SK-N-SH treated with all-trans-retinoic acid at 6 μM for 48 hours (cell line): ENCODE measurements around the gene JMY.

Source experiments
- ATAC-seq: fragments of 200-7000 bp; cut with Tn5 transposase; 3 replicates; pipeline ENCODE4 v1.9.1; 2020; ENCODE audit warnings: mild to moderate bottlenecking, moderate library complexity
- CSRNP3 ChIP-seq: fragments of 250-450 bp; sonication (Bioruptor Pico); IDR thresholded peaks from 2 replicates; pipeline ENCODE4 v1.5.1; 2021; ENCODE audit warnings: mild to moderate bottlenecking, moderate library complexity
- ISL1 ChIP-seq: fragments of 250-450 bp; sonication (Bioruptor Pico); IDR thresholded peaks from 2 replicates; pipeline ENCODE4 v2.1.2; 2022; ENCODE audit warnings: mild to moderate bottlenecking, moderate library complexity
- POU6F1 ChIP-seq: fragments of 250-450 bp; sonication (Bioruptor Pico); IDR thresholded peaks from 2 replicates; pipeline ENCODE4 v1.8.0; 2021; ENCODE audit warnings: low read depth, mild to moderate bottlenecking, moderate library complexity, borderline replicate concordance
- TSHZ2 ChIP-seq: fragments of 250-450 bp; sonication (Bioruptor Pico); IDR thresholded peaks from 2 replicates; pipeline ENCODE4 v1.5.0; 2020; ENCODE audit warnings: mild to moderate bottlenecking, moderate library complexity
- ZC3H10 ChIP-seq: fragments of 250-450 bp; sonication (Bioruptor Pico); IDR thresholded peaks from 2 replicates; pipeline ENCODE4 v1.5.1; 2021; ENCODE audit warnings: mild to moderate bottlenecking, moderate library complexity
- ZNF565 ChIP-seq: fragments of 450-650 bp; formaldehyde crosslinking; conservative IDR thresholded peaks from 2 replicates; pipeline ENCODE4 v1.5.0; 2020; ENCODE audit warnings: low read depth, mild to moderate bottlenecking, moderate library complexity
- ZNF70 ChIP-seq: fragments of 450-650 bp; formaldehyde crosslinking; IDR thresholded peaks from 2 replicates; pipeline ENCODE4 v1.5.0; 2020; ENCODE audit warnings: mild to moderate bottlenecking, moderate library complexity
- ZNF8 ChIP-seq: fragments of 450-650 bp; formaldehyde crosslinking; IDR thresholded peaks from 2 replicates; pipeline ENCODE4 v1.5.0; 2020; ENCODE audit warnings: mild to moderate bottlenecking, moderate library complexity

The JMY gene

GRCh38 chr5:79349047-79349446 is 113.1 kb downstream of the JMY start (continued):
- TF ChIP-seq POU6F1 (CRISPR knock-in tag) (no peak), ZNF70 (CRISPR knock-in tag) (no peak), ZC3H10 (CRISPR knock-in tag) (no peak), ZNF565 (CRISPR knock-in tag) (no peak)
- TF ChIP-seq, all 23 proteins: peak for 0

- ATAC-seq, result no peak
- no peak for TF ChIP-seq ZNF8 (CRISPR knock-in tag)
- TF ChIP-seq CSRNP3, result no peak
- TF ChIP-seq, all 23 proteins: peak for 0
Measured at GRCh38 chr5:79349881-79350280, 114.0 kb downstream of the JMY start.

GRCh38 chr5:79357398-79357797 is 121.5 kb downstream of the JMY start:
- ATAC-seq, result peak; percentile 64
- TF ChIP-seq TSHZ2 (CRISPR knock-in tag) (no peak), ISL1 (peak; percentile 43)
